Measurements from ENCODE around the gene KCTD4. TPM values are rescaled to one million over a fixed set of nuclear protein-coding genes. Genes with fewer than 3 reads are reported as not detected.

Gene KCTD4
- total RNA-seq, 1 donor from 2014 or later = not detected

- Mint-ChIP-seq H3K4me1 (ENCODE audit: low read depth) (peaks cover 9% of the 10 kb centered on the region), H3K27me3 (ENCODE audit: low read depth) (no peaks in the 10 kb centered on the region), H3K27ac (ENCODE audit: unreplicated experiment) (peak overlapping the region; percentile 36), H3K9me3 (ENCODE audit: low read depth) (no peaks in the 10 kb centered on the region), H3K36me3 (ENCODE audit: low read depth) (peaks cover 7% of the 10 kb centered on the region), H3K4me3 (ENCODE audit: unreplicated experiment) (no peak overlapping the region)
- no peak for TF ChIP-seq CTCF (IDR thresholded peaks at IDR 0.05)
- no peak for DNase-seq (ENCODE audit: low spot score)
Measured at GRCh38 chr13:45149964-45150363, 50.9 kb downstream of the KCTD4 start.

- Mint-ChIP-seq H3K4me1 (ENCODE audit: low read depth) (peaks cover 13% of the 10 kb centered on the region), H3K36me3 (ENCODE audit: low read depth) (peaks cover 4% of the 10 kb centered on the region), H3K9me3 (ENCODE audit: low read depth) (no peaks in the 10 kb centered on the region), H3K27ac (ENCODE audit: unreplicated experiment) (no peak overlapping the region), H3K4me3 (ENCODE audit: unreplicated experiment) (no peak overlapping the region), H3K27me3 (ENCODE audit: low read depth) (no peaks in the 10 kb centered on the region)
- DNase-seq (ENCODE audit: low spot score) = no peak
- no peak for TF ChIP-seq CTCF (IDR thresholded peaks at IDR 0.05)
Measured at GRCh38 chr13:45143346-45143751, 57.5 kb downstream of the KCTD4 start.

Other genes with a start within 250 kb of the KCTD4 start
- gene NUFIP1, start 211.6 kb downstream of the KCTD4 start, total RNA-seq = 4.7 to 6.4 TPM (median 5.1 TPM) in 3 replicates
- 19.3 to 30.8 TPM (median 21.5 TPM) in 3 replicates for gene GPALPP1, start 211.5 kb downstream of the KCTD4 start, total RNA-seq
- gene GTF2F2, start 80.5 kb downstream of the KCTD4 start, total RNA-seq = 15.4 to 18.7 TPM (median 15.6 TPM) in 3 replicates
- 2,987 to 3,118 TPM (median 2,990 TPM) in 3 replicates for gene TPT1, start 140.1 kb upstream of the KCTD4 start, total RNA-seq
- 11.6 to 15.0 TPM (median 13.4 TPM) in 3 replicates for gene SLC25A30, start 217.3 kb upstream of the KCTD4 start, total RNA-seq

All from chondrocyte (in vitro differentiated cells).